NT2/D1 (cell line): ENCODE data around the gene DOCK1.

Experiments used
- YY1 ChIP-seq: IDR thresholded peaks from 2 replicates; pipeline ENCODE4 v1.6.1; 2011; ENCODE audit not compliant: insufficient read length, insufficient read depth
- ZNF274 ChIP-seq: IDR thresholded peaks from 2 replicates; pipeline ENCODE4 v1.6.1; 2011; ENCODE audit warnings: mild to moderate bottlenecking, low read depth, low read length

DNA sequence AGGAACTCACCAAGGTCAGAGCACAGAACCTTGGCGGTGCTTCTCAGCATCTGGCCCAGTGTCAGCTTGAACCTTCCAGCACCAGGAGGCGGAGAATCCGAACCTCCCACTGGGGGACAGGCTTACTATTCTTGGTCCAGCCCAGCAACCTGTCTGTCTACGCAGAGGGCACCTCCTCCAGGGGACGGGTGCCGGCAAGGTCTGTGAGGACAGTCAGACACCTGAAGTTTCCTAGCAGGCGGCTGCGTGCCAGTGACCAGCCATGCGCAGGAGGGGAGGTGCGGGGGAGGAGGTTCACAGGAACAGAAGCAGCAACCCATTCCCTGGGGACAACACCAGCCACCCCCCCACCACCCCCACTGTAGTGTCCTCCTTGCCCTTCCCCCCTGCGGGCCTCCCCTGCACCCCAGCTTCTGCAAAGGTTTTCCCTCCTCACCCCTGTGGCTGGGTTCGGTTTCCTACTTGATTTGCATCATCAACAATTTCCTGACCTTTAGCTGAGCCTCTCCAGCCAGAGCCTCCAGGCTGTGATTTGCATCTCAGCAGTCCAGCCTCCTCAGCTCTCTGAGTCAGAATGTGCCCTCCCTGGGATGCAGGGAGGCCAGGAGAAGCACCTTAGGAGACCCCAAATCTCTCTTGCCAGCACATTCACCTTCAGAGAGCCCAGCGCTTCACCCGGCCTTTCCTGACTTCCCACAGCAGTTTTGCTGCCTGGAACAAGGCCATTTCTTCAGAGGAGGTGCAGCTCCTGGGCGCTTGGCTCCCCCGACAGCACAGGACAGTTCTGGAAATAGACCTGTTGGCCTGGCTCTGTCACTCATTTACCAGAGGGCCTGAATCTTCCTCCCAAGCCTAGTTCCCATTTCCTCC lies 536.4 kb downstream of the DOCK1 start:
- TF ChIP-seq ZNF274 (no peak), YY1 (no peak)
